Colon (tissue), 2 donors: ENCODE measurements around the gene MTHFS.

Experiments
- FAIRE-seq: peaks from 2 replicates; lab custom pipeline; 2012; peaks lifted over from hg19 to GRCh38; lab: Jason Lieb, UNC
- donor health status: control.
- donor health status: control.

The MTHFS gene

GRCh38 chr15:79875213-79875612, 21.6 kb downstream of the MTHFS start:
- FAIRE-seq = no peak

- no peak for FAIRE-seq
Measured at GRCh38 chr15:79874242-79874641, 22.6 kb downstream of the MTHFS start.

GRCh38 chr15:79872358-79873017, 24.3 kb downstream of the MTHFS start:
- FAIRE-seq = no peak

GRCh38 chr15:79868554-79868953, 28.3 kb downstream of the MTHFS start:
- no peak for FAIRE-seq

- no peak for FAIRE-seq
Measured at GRCh38 chr15:79863886-79864285, 32.9 kb downstream of the MTHFS start.

GRCh38 chr15:79862191-79862590, 34.6 kb downstream of the MTHFS start:
- FAIRE-seq = no peak

- FAIRE-seq = no peak
Measured at GRCh38 chr15:79860661-79861060, 36.2 kb downstream of the MTHFS start.

- FAIRE-seq = no peak
Measured at GRCh38 chr15:79858469-79858868, 38.3 kb downstream of the MTHFS start.

- no peak for FAIRE-seq
Measured at GRCh38 chr15:79853492-79854328, 43.1 kb downstream of the MTHFS start.

GRCh38 chr15:79849789-79850188, 47.0 kb downstream of the MTHFS start:
- no peak for FAIRE-seq

- FAIRE-seq = no peak
Measured at GRCh38 chr15:79846539-79846938, 50.3 kb downstream of the MTHFS start.

- no peak for FAIRE-seq
Measured at GRCh38 chr15:79844221-79844620, 52.6 kb downstream of the MTHFS start.

GRCh38 chr15:79837846-79838245, 59.0 kb downstream of the MTHFS start:
- no peak for FAIRE-seq

GRCh38 chr15:79834495-79834894, 62.3 kb downstream of the MTHFS start:
- FAIRE-seq = no peak

GRCh38 chr15:79832367-79833120, 64.3 kb downstream of the MTHFS start:
- no peak for FAIRE-seq

- FAIRE-seq = no peak
Measured at GRCh38 chr15:79831604-79832003, 65.2 kb downstream of the MTHFS start.

- no peak for FAIRE-seq
Measured at GRCh38 chr15:79829950-79830349, 66.9 kb downstream of the MTHFS start.

GRCh38 chr15:79828447-79828846, 68.4 kb downstream of the MTHFS start:
- no peak for FAIRE-seq

- no peak for FAIRE-seq
Measured at GRCh38 chr15:79826800-79827199, 70.0 kb downstream of the MTHFS start.

- FAIRE-seq = no peak
Measured at GRCh38 chr15:79824136-79824701, 72.6 kb downstream of the MTHFS start.

GRCh38 chr15:79820820-79821219, 76.0 kb downstream of the MTHFS start:
- FAIRE-seq = no peak

- no peak for FAIRE-seq
Measured at GRCh38 chr15:79820176-79820575, 76.6 kb downstream of the MTHFS start.

- FAIRE-seq = no peak
Measured at GRCh38 chr15:79816571-79816970, 80.2 kb downstream of the MTHFS start.
